GM18499 (cell line): ENCODE results near the gene KPNA4.
A peak's percentile ranks its signal among the peaks of the same experiment; 100 is the strongest.
"Not testable (repeated sequence)": the region's sequence is repeated elsewhere in the genome, so short reads cannot be mapped to it uniquely, and the experiment has no call there.

Source experiments
- ATAC-seq: cut with Tn5 transposase; IDR thresholded peaks from one replicate; pipeline ENCODE4 v1.9.1; 2021; ENCODE audit warnings: moderate number of reproducible peaks; ENCODE audit not compliant: insufficient read depth, unreplicated experiment

The KPNA4 gene

DNA sequence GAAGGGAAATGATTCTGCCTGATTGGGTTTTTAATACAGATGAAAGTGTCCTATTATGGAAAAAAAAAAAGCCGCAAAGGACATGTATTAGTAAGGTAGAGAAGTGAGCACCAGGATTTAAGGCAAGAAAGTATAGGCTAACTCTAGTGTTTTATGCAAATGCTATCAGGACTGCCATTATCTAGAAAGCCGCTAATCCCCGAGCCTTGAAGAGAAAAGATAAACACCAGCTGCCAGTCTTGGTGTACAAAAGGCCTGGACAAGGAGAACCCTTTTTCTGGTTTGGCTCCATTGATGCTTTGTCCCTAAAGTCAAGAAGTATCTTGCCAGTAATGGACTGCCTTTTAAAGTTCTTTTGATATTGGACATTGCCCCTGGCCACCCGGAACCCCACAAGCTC is 107.2 kb downstream of the KPNA4 start:
- ATAC-seq, result no peak

DNA sequence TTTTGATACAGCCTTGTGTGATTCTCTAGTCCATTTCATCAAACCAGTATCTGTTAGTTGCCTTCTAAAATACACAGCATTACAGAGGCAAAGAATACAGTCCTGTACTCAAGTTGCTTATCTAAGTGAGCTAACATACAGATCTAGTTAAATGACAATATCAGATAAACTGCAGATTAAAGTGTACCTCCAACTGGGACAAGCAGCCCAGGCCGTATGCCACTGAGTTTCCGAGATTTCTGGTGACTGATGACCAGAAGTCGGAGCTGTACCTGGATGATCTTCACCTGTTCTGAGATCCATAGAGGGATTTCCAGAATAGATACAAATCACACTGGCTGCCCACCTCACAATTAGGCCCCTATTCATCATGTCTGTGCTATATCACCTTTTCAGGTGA is 109.5 kb downstream of the KPNA4 start:
- no peak for ATAC-seq

DNA sequence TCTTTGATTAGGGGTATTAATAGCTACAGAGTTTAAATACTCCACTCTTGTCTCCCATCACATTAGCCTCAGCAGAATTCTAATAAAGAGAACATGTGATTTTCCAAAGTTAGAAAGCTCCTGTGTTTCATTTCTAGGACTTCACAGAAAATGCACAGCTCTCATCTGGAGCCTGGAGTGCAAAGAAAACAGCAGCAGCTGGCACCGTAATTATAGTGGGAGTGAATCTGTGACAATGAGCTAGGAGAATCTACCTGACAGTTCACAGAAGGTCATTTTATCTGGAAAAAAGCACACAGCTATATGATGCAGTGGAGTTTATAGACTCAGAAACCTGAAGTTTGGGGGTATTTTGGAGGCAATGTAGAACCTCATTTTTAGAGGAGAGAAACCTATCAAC is 110.4 kb downstream of the KPNA4 start:
- ATAC-seq, result no peak

DNA sequence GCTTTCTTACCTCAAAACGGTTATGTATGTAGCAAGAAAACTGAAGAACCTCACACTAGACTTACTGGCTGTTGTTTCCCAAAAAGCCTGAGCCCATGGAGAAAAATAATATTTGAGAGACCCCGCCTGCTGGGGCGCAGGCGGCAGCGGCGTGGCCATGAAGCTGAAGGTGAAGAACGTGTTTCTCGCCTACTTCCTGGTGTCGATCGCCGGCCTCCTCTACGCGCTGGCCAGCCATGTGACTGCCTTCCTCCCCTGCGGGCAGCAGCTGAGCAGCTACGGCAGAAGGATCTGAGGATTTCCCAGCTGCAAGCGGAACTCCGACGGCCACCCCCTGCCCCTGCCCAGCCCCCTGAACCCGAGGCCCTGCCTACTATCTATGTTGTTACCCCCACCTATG is 113.1 kb downstream of the KPNA4 start:
- ATAC-seq, result not testable (repeated sequence)

DNA sequence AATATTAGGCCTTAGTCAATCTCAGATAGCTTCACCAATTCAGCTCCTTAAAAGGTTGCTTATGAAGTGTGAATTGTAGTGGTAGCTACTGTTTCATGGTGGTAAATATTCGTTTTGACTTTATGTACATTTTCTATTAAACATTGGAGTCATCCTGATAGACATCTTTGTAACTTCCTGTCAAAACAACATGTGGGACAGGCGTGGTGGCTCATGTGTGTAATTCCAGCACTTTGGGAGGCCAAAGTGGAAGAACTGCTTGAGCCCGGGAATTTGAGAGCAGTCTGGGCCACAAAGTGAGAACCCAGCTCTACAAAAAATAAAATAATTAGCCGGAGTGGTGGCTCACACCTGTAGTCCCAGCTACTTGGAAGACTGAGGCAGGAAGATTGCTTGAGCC is 113.8 kb downstream of the KPNA4 start:
- no peak for ATAC-seq

DNA sequence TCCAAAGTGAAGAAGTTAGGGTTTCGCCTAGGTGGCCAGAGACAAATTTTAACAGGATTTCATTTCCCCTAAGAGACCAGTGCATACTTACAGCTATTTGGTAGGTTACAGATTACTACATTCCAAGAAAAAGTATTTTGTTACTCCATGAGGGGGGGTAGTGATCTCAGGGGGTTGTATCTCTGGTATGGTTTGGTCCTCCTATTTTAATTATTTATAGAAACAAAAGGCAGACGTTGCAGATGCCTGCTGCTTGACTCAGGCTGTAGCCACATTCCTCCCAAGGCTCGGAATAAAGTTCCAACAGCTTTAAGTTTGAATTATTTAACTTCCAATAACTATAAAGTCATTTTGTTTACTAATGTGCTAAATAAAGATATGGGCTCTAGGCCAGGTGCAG is 114.5 kb downstream of the KPNA4 start:
- ATAC-seq, result no peak

DNA sequence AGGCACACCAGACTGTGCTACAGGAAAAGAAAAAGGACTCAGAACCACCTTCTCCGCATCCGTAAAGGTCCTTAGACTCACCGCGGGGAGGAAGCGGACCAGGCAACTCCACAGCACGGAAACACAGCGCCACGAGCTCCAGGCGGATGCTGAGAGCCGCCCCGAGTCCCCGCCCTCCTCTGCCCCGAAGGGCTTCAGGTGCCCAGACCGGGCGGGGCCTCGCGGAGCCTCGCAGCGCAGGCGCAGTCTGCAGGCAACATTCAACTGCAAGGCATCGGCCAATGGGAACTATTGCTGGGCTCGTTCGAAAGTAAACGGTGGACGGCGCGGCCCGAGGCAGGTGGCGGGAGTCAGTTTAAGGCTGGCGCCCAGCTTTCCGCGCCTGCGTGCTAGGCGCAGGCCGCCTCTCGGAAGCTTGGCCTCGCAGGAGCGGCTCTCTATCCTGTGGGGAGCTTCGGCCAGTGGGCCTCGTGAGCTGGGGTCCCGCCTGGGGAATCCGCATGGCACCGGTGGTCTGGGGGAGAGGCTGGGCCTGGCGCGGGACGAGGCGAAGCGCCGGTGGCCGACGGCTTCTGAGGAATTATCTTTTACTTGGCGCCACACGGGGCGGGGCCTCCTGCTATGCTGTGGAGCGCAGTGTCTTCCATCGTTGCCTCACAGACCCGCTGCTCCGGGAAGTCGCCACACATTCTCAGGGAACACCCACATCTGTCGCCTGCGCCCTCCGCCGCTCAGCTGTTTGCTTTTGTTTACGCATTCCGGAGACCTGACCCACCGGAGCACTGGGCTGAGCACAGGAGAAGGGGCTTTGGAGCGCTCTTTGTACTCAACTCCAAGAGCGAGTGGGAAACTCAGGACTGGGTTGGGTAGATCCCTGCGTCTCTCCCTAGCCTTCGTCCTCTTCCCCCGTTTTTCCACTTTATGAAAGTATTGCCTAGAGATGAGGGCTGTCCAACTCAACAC is 115.5 kb downstream of the KPNA4 start, which contains the start of gene TRIM59:
Gene TRIM59 (minus strand): TSS at position 151 of the 963 bp plus-strand sequence. CDS start 10,603 bp downstream, outside the sequence.
- peak; percentile 92 for ATAC-seq

DNA sequence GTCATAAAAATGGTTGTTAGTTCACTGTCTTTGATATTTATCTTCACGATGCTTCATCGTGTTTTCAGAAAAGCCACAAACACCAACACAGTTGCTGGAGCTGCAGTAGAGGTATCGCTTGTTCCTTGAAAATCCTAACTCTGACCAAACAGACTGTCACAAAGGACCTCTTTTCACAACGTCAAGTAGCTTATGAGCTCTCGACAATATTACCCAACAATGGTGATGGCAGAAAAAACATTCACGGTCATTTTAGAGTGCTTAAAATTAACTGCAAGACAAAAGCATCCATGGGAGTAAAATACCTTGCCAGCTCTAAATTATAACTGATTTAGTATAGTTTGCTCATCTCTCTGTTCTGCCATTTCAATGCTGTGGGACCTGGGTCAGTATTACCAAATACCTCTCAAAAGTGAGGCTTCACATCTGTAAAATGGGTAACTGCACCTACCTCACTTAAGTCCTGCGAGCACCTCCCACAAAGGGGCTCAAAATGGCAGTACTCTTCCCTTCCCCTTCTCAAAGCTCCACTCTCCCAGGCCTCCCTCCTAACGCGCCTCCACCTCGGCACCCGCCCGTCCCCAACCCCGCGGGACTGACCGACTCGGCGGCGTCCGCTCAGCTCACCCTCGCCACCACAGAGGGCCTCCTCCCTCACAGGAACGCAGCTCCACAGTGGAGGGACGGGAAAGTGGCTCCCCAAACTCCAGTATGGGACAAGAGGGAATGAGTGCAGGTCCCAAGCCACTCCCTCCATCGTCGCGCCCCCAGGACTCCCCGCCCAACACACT is 116.3 kb downstream of the KPNA4 start:
- ATAC-seq, result peak; percentile 23

DNA sequence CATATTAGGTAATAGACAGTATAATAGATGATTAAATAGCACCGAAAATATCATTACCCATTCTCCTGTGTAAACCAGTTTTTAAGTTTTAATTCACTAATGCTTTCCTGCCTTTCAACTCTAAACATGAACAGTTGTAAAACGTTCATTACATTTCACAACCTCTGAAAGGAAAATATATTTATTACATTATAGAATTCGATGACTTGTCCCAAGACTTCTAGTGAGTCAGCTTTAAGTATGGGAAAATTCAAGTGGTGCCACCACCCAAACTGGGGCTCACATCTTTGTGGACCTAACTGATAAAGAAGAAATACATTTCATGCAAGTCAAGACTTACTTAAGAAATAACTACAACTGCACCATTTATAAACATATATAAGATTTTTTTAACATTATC is 117.8 kb downstream of the KPNA4 start:
- ATAC-seq, result no peak

DNA sequence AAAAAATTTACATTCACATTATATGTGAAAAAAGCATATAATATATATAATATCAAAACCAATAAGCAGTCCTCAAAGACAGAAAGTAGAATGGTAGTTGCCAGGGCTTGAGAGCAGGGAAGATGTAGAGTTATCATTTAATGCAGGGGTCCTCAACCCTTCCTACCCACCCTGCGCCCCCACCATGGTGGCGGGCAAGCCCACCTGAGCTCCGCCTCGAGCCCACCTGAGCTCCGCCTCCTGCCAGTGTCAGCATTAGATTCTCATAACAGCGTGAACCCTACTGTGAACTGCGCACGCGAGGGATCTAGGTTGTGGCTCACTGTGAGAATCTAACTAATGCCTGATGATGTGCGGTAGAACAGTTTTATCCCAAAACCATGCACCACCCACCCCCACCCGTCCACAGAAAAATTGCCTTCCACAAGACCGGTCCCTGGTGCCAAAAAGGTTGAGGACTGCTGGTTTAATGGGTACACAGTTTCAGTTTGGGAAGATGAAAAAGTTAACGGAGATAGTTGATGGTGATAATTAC is 118.8 kb downstream of the KPNA4 start:
- no peak for ATAC-seq

DNA sequence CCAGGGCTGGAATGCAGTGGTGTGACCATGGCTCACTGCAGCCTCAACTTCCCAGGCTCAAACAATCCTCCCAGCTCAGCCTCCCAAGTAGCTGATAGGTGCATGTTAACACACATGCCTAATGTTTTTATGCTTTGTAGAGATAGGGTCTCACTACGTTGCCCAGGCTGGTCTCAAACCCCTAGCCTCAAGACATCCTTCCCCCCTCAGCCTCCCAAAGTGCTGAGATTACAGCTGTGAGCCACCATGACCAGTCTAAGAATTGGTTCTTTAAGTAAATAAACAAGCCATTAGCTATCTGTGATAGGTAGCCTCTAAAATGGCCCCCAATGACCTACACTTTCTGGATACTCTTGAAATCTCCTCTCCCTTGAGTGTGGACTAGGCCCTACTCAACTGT is 119.5 kb downstream of the KPNA4 start:
- ATAC-seq, result no peak
